Heart left ventricle (tissue), 16 donors: ENCODE data around the gene TERT. TPM values are rescaled to one million over a fixed set of nuclear protein-coding genes. Genes with fewer than 3 reads are reported as not detected.
A peak's percentile ranks its signal among the peaks of the same experiment; 100 is the strongest.

Source experiments
- ATAC-seq, 4 donors: fragments of 200-7000 bp; cut with Tn5 transposase; one replicate each; pipeline ENCODE4 v1.9.1; 2020 to 2022; ENCODE audit warnings: moderate library complexity in 4 of 4, mild to moderate bottlenecking in 3 of 4, moderate number of reproducible peaks in 1 of 4
- DNase-seq, 5 donors: peaks; one replicate each; pipeline ENCODE4 v3.0.0-alpha.2; 2020
- H3K27ac ChIP-seq, 12 donors: fragments of 200-600 bp; sonication (generic) in 4 of 12; one replicate each; pipeline versions ENCODE4 v1.5.0 to v1.8.0; 2016 to 2022; ENCODE audit warnings: mild to moderate bottlenecking in 2 of 12
- H3K27me3 ChIP-seq, 9 donors: fragments of 200-600 bp; sonication (generic) in 2 of 9; one replicate each; pipeline versions ENCODE4 v1.5.1 to v1.8.0; 2016 to 2022; ENCODE audit warnings: mild to moderate bottlenecking in 3 of 9
- H3K36me3 ChIP-seq, 9 donors: fragments of 200-600 bp; sonication (generic) in 2 of 9; one replicate each; pipeline versions ENCODE4 v1.5.0 to v1.8.0; 2018 to 2022; ENCODE audit warnings: mild to moderate bottlenecking in 2 of 9
- H3K4me1 ChIP-seq, 12 donors: fragments of 200-600 bp; sonication (generic) in 4 of 12; one replicate each; pipeline versions ENCODE4 v1.5.0 to v1.8.0; 2016 to 2022; ENCODE audit warnings: mild to moderate bottlenecking in 3 of 12
- H3K4me3 ChIP-seq, 12 donors: fragments of 200-600 bp; sonication (generic) in 4 of 12; one replicate each; pipeline versions ENCODE4 v1.5.0 to v1.8.0; 2017 to 2022; ENCODE audit warnings: mild to moderate bottlenecking in 9 of 12, moderate library complexity in 4 of 12
- H3K9me3 ChIP-seq, 12 donors: fragments of 200-600 bp; sonication (generic) in 4 of 12; one replicate each; pipeline versions ENCODE4 v1.5.0 to v1.8.0; 2016 to 2022; ENCODE audit warnings: mild to moderate bottlenecking in 1 of 12
- CTCF ChIP-seq, 12 donors: fragments of 200-600 bp; sonication (generic) in 4 of 12; IDR thresholded peaks; one replicate each; pipeline versions ENCODE4 v1.5.0 to v1.8.0; 2018 to 2022; ENCODE audit warnings: antibody characterized with exemption in 12 of 12, mild to moderate bottlenecking in 5 of 12
- POLR2A ChIP-seq, 2 donors: fragments of 450-650 bp; IDR thresholded peaks; one replicate each; pipeline ENCODE4 v1.6.1; 2017; ENCODE audit warnings: antibody characterized with exemption in 2 of 2, mild to moderate bottlenecking in 2 of 2, moderate library complexity in 2 of 2
- WGBS, 4 donors: extraction: QIAGEN DNeasy Blood & Tissue Kit in 2 of 4; methylation state at CpG; one replicate each; pipeline versions ENCODE4 v1.1.5 to v1.1.7; 2013 to 2018; 5-methylcytosine and 5-hydroxymethylcytosine counted together
- intact Hi-C, 10 donors: fragments of 100-400 bp; cut with DNase I; formaldehyde crosslinking; loops; one replicate each; pipeline versions ENCODE4 v1.11.1 to v1.14.2; 2022
- polyA plus RNA-seq, 2 donors: library from polyadenylated mRNA; stranded (reverse); fragments of 200-250 nt; gene quantifications; one replicate each; pipeline ENCODE4 v1.2.3, GENCODE V29; 2013
- total RNA-seq, 9 donors: library from RNA; depleted of rRNA in 2 of 9; stranded (reverse); fragments of >200 nt in 2 of 9; fragmentation: NEBNext Ultra II Directional in 3 of 9; extraction: Animal tissue kit (Norgen Biotek cat#: 25700) in 3 of 9; gene quantifications; one replicate each; pipeline versions ENCODE4 v1.1.0 to v1.2.4, GENCODE V29; 2016 to 2023
- donor health status: ischemic (EF 13 %, LVEDD 7.1; RV severe dilation, severe dysfunction).
- donor health status: healthy with polysubstance abuse.
- donor health status: DM: no; HTN: yes; CAD: no.
- donor health status: DM: no; HTN: no; CAD: no.
- donor health status: ischemic (EF 25% LVEDD 6.9; RV normal size, moderate dysfunction).
- donor health status: ischemic (EF 25% LVEDD 5.7; RV mildly dilated, moderate dysfunction).
- donor health status: healthy.
- donor health status: DM: yes; HTN: yes; CAD: no.
- donor health status: ischemic (EF 35%, LVEDD 5.7; RV mildly dilated, moderate dysfunction).
- donor health status: nonischemic (EF 11% LVEDD 7.7; RV severe dilation, severe dysfunction).
- donor health status: DM: yes; HTN: yes; CAD: no.
- donor health status: PGD.
- donor health status: ischemic (EF 29% LVEDD 5.4; RV normal size, mild dysfunction).
- donor health status: nonischemic (EF 23%, LVEDD 6.1; RV moderate dilation, normal function).

The TERT gene
- total and polyA plus RNA-seq, 11 donors, result not detected

- no peaks in the 10 kb centered on the region for H3K4me1 ChIP-seq
- H3K4me3 ChIP-seq, result no peak overlapping the region
- intact Hi-C loops, result no loop called here
- DNase-seq (no peak), ATAC-seq (no peak)
- no peak for TF ChIP-seq POLR2A (IDR thresholded peaks at IDR 0.05)
- no peak for TF ChIP-seq CTCF (IDR thresholded peaks at IDR 0.05)
- H3K27ac ChIP-seq, result no peak overlapping the region
- peaks cover 0 to 79% (median 68%) of the 10 kb centered on the region in 9 donors for H3K36me3 ChIP-seq
- 89 to 91% (median 90%) methylated on average over 11 of the region's 11 CpGs for WGBS, 4 donors
- no peaks in the 10 kb centered on the region for H3K27me3 ChIP-seq
- H3K9me3 ChIP-seq, result no peaks in the 10 kb centered on the region
These were observed 37.7 kb upstream of the TERT start for GRCh38 chr5:1332461-1333001.

- H3K9me3 ChIP-seq, result no peaks in the 10 kb centered on the region
- H3K4me3 ChIP-seq, result no peak overlapping the region
- 91 to 94% (median 93%) methylated on average over 10 to 11 of the region's 11 CpGs for WGBS, 4 donors
- peaks cover 0 to 73% (median 62%) of the 10 kb centered on the region in 9 donors for H3K36me3 ChIP-seq
- no peaks in the 10 kb centered on the region for H3K4me1 ChIP-seq
- DNase-seq (no peak), ATAC-seq (no peak)
- TF ChIP-seq CTCF (IDR thresholded peaks at IDR 0.05), result no peak
- no peak for TF ChIP-seq POLR2A (IDR thresholded peaks at IDR 0.05)
- no peaks in the 10 kb centered on the region for H3K27me3 ChIP-seq
- intact Hi-C loops, result no loop called here
- no peak overlapping the region for H3K27ac ChIP-seq
These were observed 37.1 kb upstream of the TERT start for GRCh38 chr5:1331861-1332405.

- no peak for TF ChIP-seq POLR2A (IDR thresholded peaks at IDR 0.05)
- no peak for TF ChIP-seq CTCF (IDR thresholded peaks at IDR 0.05)
- Histone ChIP-seq H3K4me3 (no peak overlapping the region), H3K27me3 (no peaks in the 10 kb centered on the region), H3K36me3 (peaks cover 0 to 66% (median 54%) of the 10 kb centered on the region in 9 donors), H3K4me1 (no peaks in the 10 kb centered on the region), H3K27ac (no peak overlapping the region), H3K9me3 (no peaks in the 10 kb centered on the region)
- peak in 3 of 4 donors; percentile 12 to 37 (median 32) for ATAC-seq
- intact Hi-C loops, result no loop called here
- WGBS, 4 donors, result 87 to 95% (median 93%) methylated on average over 18 to 35 of the region's 35 CpGs
- DNase-seq, result peak in 1 of 5 donors; percentile 35
These were observed 36.3 kb upstream of the TERT start for GRCh38 chr5:1330847-1331831.
